B cell (primary cell): ENCODE measurements around the gene E2F7. TPM values are rescaled to one million over a fixed set of nuclear protein-coding genes. Genes with fewer than 3 reads are reported as not detected.

Experiments
- ATAC-seq: fragments of 200-7000 bp; cut with Tn5 transposase; one replicate; pipeline ENCODE4 v1.10.0; 2021; ENCODE audit warnings: low read depth, mild to moderate bottlenecking, moderate number of reproducible peaks, moderate library complexity
- CTCF ChIA-PET: fragments of 350-600 bp; sonication (Branson Sonifier 250); formaldehyde crosslinking; loops from one replicate; lab custom pipeline; 2021; ENCODE audit warnings: antibody characterized with exemption, inconsistent platforms; lab: Charles Lee
- POLR2A ChIA-PET: fragments of 350-600 bp; sonication (Branson Sonifier 250); formaldehyde crosslinking; loops from one replicate; lab custom pipeline; 2021; ENCODE audit warnings: antibody characterized with exemption; lab: Charles Lee
- DNase-seq: peaks from one replicate; pipeline ENCODE4 v3.0.0; 2013
- H2AFZ ChIP-seq: 2 replicates; pipeline ENCODE4 v1.6.1; 2012; ENCODE audit warnings: mild to moderate bottlenecking, low read depth, low read length; ENCODE audit not compliant: insufficient read depth, poor library complexity, severe bottlenecking
- H3K27ac ChIP-seq, 2 donors: 1 replicate in 1 of 2; 2 replicates in 1 of 2; pipeline ENCODE4 v1.5.1; 2012 to 2013; ENCODE audit warnings: low read length in 2 of 2, mild to moderate bottlenecking in 2 of 2, moderate library complexity in 1 of 2
- H3K27me3 ChIP-seq, 4 experiments: fragments of 200-600 bp in 1 of 4; sonication (generic) in 1 of 4; replicated peaks in 1 of 4; 1 replicate in 2 of 4; 2 replicates in 2 of 4; pipeline versions ENCODE4 v1.6.1 to v1.7.0; 2013 to 2016; ENCODE audit warnings: low read length in 3 of 4, mild to moderate bottlenecking in 2 of 4, mixed read lengths in 1 of 4, moderate library complexity in 1 of 4; ENCODE audit not compliant: insufficient read depth in 4 of 4, control insufficient read depth in 3 of 4; ENCODE audit errors: control extremely low read depth in 1 of 4
- H3K36me3 ChIP-seq, 2 experiments: replicated peaks in 1 of 2; 1 replicate in 1 of 2; 2 replicates in 1 of 2; pipeline versions ENCODE4 v1.6.1 to v1.7.1; 2013; ENCODE audit warnings: low read length in 1 of 2; ENCODE audit not compliant: insufficient read depth in 2 of 2, control insufficient read depth in 1 of 2; ENCODE audit errors: control extremely low read depth in 1 of 2, extremely low read depth in 1 of 2
- H3K4me1 ChIP-seq, 2 donors: fragments of 200-600 bp in 1 of 2; sonication (generic) in 1 of 2; 1 replicate in 1 of 2; 2 replicates in 1 of 2; pipeline versions ENCODE4 v1.5.1 to v1.6.1; 2013 to 2017; ENCODE audit warnings: low read length in 2 of 2; ENCODE audit not compliant: control insufficient read depth in 2 of 2, insufficient read depth in 2 of 2
- H3K4me2 ChIP-seq: replicated peaks from 2 replicates; pipeline ENCODE3; 2012; ENCODE audit warnings: mild to moderate bottlenecking, low read depth, low read length; ENCODE audit not compliant: poor library complexity, severe bottlenecking
- H3K4me3 ChIP-seq, 5 experiments: fragments of 200-600 bp in 1 of 5; sonication (generic) in 1 of 5; 1 replicate in 3 of 5; 2 replicates in 2 of 5; pipeline versions ENCODE4 v1.5.1 to v1.7.0; 2011 to 2016; ENCODE audit warnings: low read length in 4 of 5, mild to moderate bottlenecking in 4 of 5, low read depth in 2 of 5, control low read depth in 1 of 5, moderate library complexity in 1 of 5; ENCODE audit not compliant: insufficient read depth in 1 of 5; ENCODE audit errors: control extremely low read depth in 1 of 5, extremely low read depth in 1 of 5
- H3K79me2 ChIP-seq: fragments of 200-600 bp; sonication (generic); one replicate; pipeline ENCODE4 v1.6.0; 2016; ENCODE audit warnings: low read length; ENCODE audit not compliant: control insufficient read depth, insufficient read depth
- H3K9ac ChIP-seq: fragments of 200-600 bp; sonication (generic); 2 replicates; pipeline ENCODE4 v1.6.1; 2017; ENCODE audit warnings: mild to moderate bottlenecking, low read length, moderate library complexity
- H3K9me3 ChIP-seq, 3 donors: one replicate each; pipeline versions ENCODE4 v1.6.1 to v1.7.1; 2013; ENCODE audit warnings: low read length in 2 of 3; ENCODE audit not compliant: control insufficient read depth in 2 of 3, insufficient read depth in 1 of 3; ENCODE audit errors: control extremely low read depth in 1 of 3
- H4K20me1 ChIP-seq: 2 replicates; pipeline ENCODE4 v1.6.0; 2012; ENCODE audit warnings: mild to moderate bottlenecking, low read length; ENCODE audit not compliant: insufficient read depth, control insufficient read depth, poor library complexity, severe bottlenecking
- H3K27ac Mint-ChIP-seq: one replicate; pipeline ENCODE4 v1.8.0; 2021; ENCODE audit warnings: mixed read lengths
- H3K27me3 Mint-ChIP-seq: one replicate; pipeline ENCODE4 v1.8.0; 2021; ENCODE audit warnings: mixed read lengths
- H3K4me1 Mint-ChIP-seq: one replicate; pipeline ENCODE4 v1.8.0; 2021; ENCODE audit warnings: mixed read lengths
- H3K4me3 Mint-ChIP-seq: one replicate; pipeline ENCODE4 v1.8.0; 2021; ENCODE audit warnings: mixed read lengths
- H3K9me3 Mint-ChIP-seq: one replicate; pipeline ENCODE4 v1.8.0; 2022; ENCODE audit warnings: mixed read lengths; ENCODE audit not compliant: insufficient read depth
- CTCF ChIP-seq: fragments of 200-600 bp; IDR thresholded peaks from one replicate; pipeline ENCODE4 v1.8.0; 2022; ENCODE audit warnings: antibody characterized with exemption, mild to moderate bottlenecking
- EZH2 ChIP-seq: IDR thresholded peaks from 2 replicates; pipeline ENCODE4 v1.6.1; 2012; ENCODE audit warnings: borderline replicate concordance, low read depth, mild to moderate bottlenecking, moderate library complexity, low read length; ENCODE audit not compliant: insufficient read depth, poor library complexity, severe bottlenecking
- WGBS: methylation state at CpG from one replicate; pipeline ENCODE4 v1.1.5; 2013; ENCODE audit warnings: missing lambda C conversion rate; ENCODE audit not compliant: insufficient coverage; 5-methylcytosine and 5-hydroxymethylcytosine counted together
- intact Hi-C: fragments of 100-400 bp; cut with micrococcal nuclease; formaldehyde crosslinking; loops from one replicate; pipeline ENCODE4 v1.10.0; 2022
- polyA plus RNA-seq: library from polyadenylated mRNA; depleted of rRNA; stranded (reverse); fragments of >200 nt; gene quantifications from 2 replicates; pipeline ENCODE4 v1.2.3, GENCODE V29; 2012
- total RNA-seq, 2 donors: library from RNA; stranded (reverse); fragments of 120-200 nt in 1 of 2; gene quantifications; 1 replicate in 1 of 2; 2 replicates in 1 of 2; pipeline versions ENCODE4 v1.2.3 to v1.2.4, GENCODE V29; 2013 to 2022

Gene E2F7
- total and polyA plus RNA-seq, 2 donors (not counting 1 experiment from before 2014, with no cell fraction given) = 0.15 to 0.42 TPM

- WGBS = 94% methylated on average over 5 of the region's 6 CpGs
Measured at GRCh38 chr12:77047341-77048109, 17.8 kb downstream of the E2F7 start.

More at GRCh38 chr12:77047341-77048109, 17.8 kb downstream of the E2F7 start:
- Histone ChIP-seq H3K4me2 (no peak overlapping the region), H3K4me3 (no peak overlapping the region), H3K9me3 (no peaks in the 10 kb centered on the region), H2AFZ (no peak overlapping the region), H3K4me1 (no peaks in the 10 kb centered on the region), H3K27ac (no peak overlapping the region), H3K9ac (no peak overlapping the region), H3K79me2 (no peaks in the 10 kb centered on the region), H3K36me3 (no peaks in the 10 kb centered on the region), H4K20me1 (no peaks in the 10 kb centered on the region), H3K27me3 (no peaks in the 10 kb centered on the region)
- no peaks in the 10 kb centered on the region for H3K27me3 Mint-ChIP-seq
- DNase-seq (no peak), ATAC-seq (no peak)
- POLR2A ChIA-PET = no interaction called here
- no peak overlapping the region for H3K4me3 Mint-ChIP-seq
- TF ChIP-seq EZH2 (no peak), CTCF (no peak)
- no peak overlapping the region for H3K27ac Mint-ChIP-seq
- peaks cover 3% of the 10 kb centered on the region for H3K4me1 Mint-ChIP-seq
- CTCF ChIA-PET = interaction anchor here (5.3 kb wide), 1 partner anchor 13 kb away, joined by 32 read pairs; no protein-coding TSS in a partner anchor
- no peaks in the 10 kb centered on the region for H3K9me3 Mint-ChIP-seq
- intact Hi-C loops = loop anchor here (2.0 to 10.0 kb wide), 2 partner anchors 637 to 877 kb away; no protein-coding TSS in a partner anchor
